Renal cortex interstitium (tissue), 11 donors: Measurements from ENCODE around the gene KATNAL1. TPM values are rescaled to one million over a fixed set of nuclear protein-coding genes. Genes with fewer than 3 reads are reported as not detected.

Source experiments
- DNase-seq, 11 donors: peaks; one replicate each; pipeline ENCODE4 v3.0.0-alpha.2; 2013; ENCODE audit warnings: low read depth in 9 of 11, low spot score in 4 of 11; ENCODE audit errors: extremely low read depth in 1 of 11
- polyA plus RNA-seq, 3 donors: library from polyadenylated mRNA; unstranded; fragments of 120-200 nt; gene quantifications; one replicate each; pipeline ENCODE4 v1.2.1, GENCODE V29; 2013; ENCODE audit not compliant: insufficient read length in 3 of 3

Gene KATNAL1
- polyA plus RNA-seq, 3 donors: 12.4 to 14.8 (median 13.4) TPM

DNA sequence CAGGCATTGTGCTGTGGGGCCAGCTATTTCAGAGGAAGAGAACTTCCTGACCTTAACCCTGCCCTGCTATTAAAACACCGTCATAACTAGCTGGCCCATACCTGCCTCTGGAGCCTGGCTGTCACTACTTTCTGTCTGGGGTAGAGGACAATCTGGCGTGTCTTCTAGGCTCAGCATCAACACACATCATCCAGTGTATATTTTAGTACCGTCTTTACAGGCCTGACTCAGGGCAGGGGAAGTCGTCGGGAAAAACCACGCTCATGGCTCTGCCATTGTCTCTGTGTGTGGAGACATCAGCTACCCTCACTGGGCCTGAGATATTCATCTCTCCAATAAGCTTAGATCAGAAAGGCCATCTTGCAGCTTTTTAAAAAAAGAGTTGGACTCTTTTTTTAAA, 151.1 kb downstream of the KATNAL1 start:
- no peak for DNase-seq

DNA sequence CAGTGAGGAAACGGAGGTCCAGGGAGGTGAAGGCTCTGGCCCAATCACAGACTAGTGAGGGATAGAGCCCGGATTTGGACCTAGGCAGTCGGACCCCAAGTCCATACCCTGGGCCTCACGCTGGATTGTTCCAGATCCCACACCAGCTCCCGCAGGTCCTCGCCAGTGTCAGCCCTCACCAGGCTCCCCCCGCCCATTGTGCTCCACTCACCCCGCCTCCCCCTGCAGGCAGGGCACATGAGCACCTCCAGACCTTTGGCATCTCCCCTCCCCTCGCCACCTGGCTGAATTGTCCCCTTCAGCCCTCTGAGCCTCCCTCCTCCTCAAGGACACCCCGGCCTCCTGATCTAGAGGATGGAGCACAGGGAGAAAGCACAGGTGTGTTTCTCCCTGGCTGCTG, 152.4 kb downstream of the KATNAL1 start:
- DNase-seq: no peak

DNA sequence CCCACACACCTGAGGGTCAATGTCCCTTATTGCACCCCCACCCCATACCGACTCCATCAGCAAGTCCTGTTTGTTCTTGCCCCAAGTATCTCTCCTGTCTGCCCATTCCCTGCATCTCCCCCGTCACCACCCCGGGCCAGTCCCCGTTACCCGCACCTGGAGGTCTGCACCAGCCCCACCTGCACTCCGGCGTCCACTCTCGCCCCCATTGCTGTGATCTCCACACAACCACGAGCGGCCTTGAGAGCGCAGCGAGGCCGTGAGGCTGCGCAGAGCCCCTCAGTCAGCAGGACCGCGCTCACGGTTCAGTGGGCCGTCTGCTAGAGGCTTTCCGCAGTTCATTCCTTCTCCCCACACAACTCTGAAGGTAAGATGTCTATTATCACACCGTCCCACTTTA, 152.8 kb downstream of the KATNAL1 start:
- no peak for DNase-seq

DNA sequence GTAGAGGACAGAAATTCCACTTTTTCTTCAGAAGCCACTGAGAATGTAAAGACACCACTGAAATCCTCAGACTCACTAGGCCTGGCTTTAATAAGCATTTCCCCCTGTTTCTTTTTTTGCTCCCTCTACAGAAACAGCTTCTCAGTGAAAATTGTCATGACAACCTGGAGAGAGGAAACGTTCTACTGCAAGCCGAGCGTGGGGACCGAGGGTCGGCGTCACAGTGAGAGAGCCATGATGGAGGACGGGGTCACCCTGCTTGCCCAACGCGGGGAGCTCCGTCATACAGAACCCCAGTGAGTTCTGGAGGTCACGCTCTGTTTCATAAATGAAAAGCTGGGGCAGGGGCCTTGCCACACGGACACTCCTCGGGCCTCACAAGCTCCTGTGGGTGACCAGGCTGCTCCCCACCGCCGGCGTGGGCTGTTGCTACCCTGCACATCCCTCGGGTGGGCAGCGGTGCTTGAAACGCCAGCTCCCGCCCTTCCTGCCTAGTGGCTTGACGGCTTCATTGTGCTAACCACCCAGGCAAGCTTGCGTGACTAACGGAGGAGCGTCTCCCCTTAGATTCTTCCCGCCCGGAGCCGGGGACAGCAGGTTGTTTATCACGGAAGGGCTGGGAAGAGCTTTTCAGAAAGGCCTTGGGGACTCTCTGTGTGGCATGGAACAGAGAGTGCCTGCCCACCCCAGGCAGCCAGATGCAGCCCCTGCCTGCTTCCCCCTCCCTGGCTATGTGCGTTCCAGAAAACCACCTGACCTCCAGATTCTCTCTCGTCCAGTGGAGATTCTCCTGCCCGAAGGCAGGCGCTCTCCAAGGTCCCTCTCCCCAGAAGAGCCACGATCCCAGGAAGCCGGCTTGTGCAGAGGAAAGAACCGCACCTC, 153.6 kb downstream of the KATNAL1 start:
- peak in 6 of 11 donors; percentile 36 to 49 (median 40) for DNase-seq

Other genes with a start within 250 kb of the KATNAL1 start
- gene UBE2L5, start 114.9 kb upstream of the KATNAL1 start, polyA plus RNA-seq: 1 to 10 TPM in 2 of 3 donors, under 1 TPM in 1; 0.85 to 1.2 (median 1.2) TPM
- 1,000 to 10,000 TPM in 1 of 3 donors, 100 to 1,000 TPM in 2; 744 to 1,030 (median 903) TPM for gene HMGB1, start 158.4 kb upstream of the KATNAL1 start, polyA plus RNA-seq